H1 (cell line): ENCODE measurements around the gene ANGEL2. TPM values are rescaled to one million over a fixed set of nuclear protein-coding genes. Genes with fewer than 3 reads are reported as not detected.

ENCODE experiments used
- CHD7 ChIP-seq: fragments of 300-600 bp; sonication (generic); IDR thresholded peaks from 2 replicates; pipeline ENCODE4 v1.7.1; 2012; ENCODE audit warnings: low read length, moderate library complexity, mild to moderate bottlenecking, inconsistent platforms; ENCODE audit not compliant: insufficient replicate concordance
- polyA plus RNA-seq, 7 experiments: library from polyadenylated mRNA; depleted of rRNA in 3 of 7; stranded (reverse) in 5 of 7; unstranded in 2 of 7; fragments of >200 nt in 5 of 7; fragments of 200-250 nt in 2 of 7; gene quantifications; 1 replicate in 5 of 7; 2 replicates in 1 of 7; 4 replicates in 1 of 7; pipeline versions ENCODE4 v1.2.1 to v1.2.3, GENCODE V29; 2011 to 2013; ENCODE audit warnings: missing spikeins in 2 of 7, mixed read lengths in 2 of 7
- total RNA-seq: library from RNA; stranded (reverse); fragmentation: NEBNext Ultra II Directional; extraction: Animal tissue kit (Norgen Biotek cat#: 25700); gene quantifications from 2 replicates; pipeline ENCODE4 v1.2.1, GENCODE V29; 2021

ANGEL2 gene
- total and polyA plus RNA-seq, 2 of the 8 experiments (the other 6 are each of a cell fraction or from before 2014, with no cell fraction given), result 18.1 to 39.9 TPM

GRCh38 chr1:212944229-212944901 lies 71.3 kb downstream of the ANGEL2 start (continued):
- no peak for TF ChIP-seq CHD7
